LNCaP clone FGC (cell line): ENCODE measurements around the gene IL19.

Experiments
- DNase-seq: peaks from one replicate; pipeline ENCODE4 v3.0.0-alpha.2; 2011; ENCODE audit warnings: low read depth
- H3K4me3 ChIP-seq: 2 replicates; pipeline ENCODE4 v1.5.1; 2011; ENCODE audit warnings: mild to moderate bottlenecking, low read depth, low read length, control low read depth
- TF ChIP-seq, protein P1 (sequence below): IDR thresholded peaks from 2 replicates; pipeline ENCODE4 v1.5.1; 2012; ENCODE audit warnings: mild to moderate bottlenecking; ENCODE audit not compliant: control insufficient read depth, insufficient read depth; ENCODE audit errors: extremely low read depth

Gene IL19, protein sequence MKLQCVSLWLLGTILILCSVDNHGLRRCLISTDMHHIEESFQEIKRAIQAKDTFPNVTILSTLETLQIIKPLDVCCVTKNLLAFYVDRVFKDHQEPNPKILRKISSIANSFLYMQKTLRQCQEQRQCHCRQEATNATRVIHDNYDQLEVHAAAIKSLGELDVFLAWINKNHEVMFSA

DNA sequence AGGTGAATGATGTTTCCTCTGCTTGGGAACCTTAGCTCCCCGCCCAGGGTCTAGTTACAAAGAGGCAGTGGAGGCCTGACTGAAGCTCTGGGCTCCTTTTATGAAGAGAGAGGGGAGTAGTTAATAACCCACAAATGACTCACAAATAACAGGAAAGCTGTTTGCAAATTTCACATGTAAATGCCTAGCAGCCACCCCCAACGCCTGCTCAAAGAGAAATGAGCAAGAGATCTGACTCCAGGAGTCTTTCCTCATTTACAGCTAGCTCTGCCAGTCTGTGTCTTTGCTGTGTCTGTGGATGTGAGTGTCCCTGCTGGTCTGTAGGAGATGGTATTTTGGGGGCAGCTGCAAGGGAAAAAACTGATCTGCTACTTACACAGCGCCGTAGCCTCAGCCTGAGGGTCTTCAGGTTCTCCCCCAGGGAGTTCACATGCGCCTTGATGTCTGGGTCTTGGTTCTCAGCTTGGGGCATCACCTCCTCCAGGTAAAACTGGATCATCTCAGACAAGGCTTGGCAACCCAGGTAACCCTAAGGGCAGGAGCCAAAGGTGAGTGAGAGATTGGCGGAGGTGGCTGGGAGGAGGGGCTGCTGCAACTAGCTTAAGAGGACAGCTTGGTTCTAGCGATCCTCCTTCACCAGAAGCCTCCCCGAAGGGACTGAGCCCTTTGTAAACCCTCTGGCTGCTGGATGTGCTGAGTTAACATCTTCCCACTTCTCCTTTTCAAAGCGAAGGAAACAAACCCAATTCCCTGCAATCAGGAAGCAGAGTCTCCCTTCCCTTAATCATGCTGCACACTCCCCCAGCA lies at the start of gene IL19:
Gene IL19, plus strand, starts transcription at position 243 of the 807 bp plus-strand sequence. CDS start 65,890 bp downstream, outside the sequence.
- TF ChIP-seq, protein P1, sequence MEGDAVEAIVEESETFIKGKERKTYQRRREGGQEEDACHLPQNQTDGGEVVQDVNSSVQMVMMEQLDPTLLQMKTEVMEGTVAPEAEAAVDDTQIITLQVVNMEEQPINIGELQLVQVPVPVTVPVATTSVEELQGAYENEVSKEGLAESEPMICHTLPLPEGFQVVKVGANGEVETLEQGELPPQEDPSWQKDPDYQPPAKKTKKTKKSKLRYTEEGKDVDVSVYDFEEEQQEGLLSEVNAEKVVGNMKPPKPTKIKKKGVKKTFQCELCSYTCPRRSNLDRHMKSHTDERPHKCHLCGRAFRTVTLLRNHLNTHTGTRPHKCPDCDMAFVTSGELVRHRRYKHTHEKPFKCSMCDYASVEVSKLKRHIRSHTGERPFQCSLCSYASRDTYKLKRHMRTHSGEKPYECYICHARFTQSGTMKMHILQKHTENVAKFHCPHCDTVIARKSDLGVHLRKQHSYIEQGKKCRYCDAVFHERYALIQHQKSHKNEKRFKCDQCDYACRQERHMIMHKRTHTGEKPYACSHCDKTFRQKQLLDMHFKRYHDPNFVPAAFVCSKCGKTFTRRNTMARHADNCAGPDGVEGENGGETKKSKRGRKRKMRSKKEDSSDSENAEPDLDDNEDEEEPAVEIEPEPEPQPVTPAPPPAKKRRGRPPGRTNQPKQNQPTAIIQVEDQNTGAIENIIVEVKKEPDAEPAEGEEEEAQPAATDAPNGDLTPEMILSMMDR, result no peak
- DNase-seq, result no peak
- no peak within 1 kb of the TSS for H3K4me3 ChIP-seq

DNA sequence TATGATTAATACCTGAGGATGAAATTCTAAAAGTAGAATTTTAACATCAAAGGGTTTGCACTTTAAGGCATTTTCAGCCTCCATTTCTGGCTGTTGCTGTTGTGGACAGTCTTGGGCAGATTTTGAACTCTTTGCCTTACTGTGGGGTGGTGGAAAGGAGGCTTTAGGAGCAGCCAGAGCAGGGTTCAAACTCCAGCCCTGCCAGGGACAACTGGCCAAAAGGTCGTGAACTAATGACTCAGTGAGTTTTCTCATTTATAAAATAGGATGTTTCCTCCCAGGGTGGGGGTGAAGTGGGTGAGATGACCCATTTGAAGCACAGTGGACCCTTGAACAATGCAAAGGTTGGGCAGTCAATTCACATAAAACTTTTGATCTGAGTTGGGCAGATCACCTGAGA lies 49.1 kb upstream of the IL19 start:
- no peak overlapping the region for H3K4me3 ChIP-seq
- DNase-seq, result no peak

DNA sequence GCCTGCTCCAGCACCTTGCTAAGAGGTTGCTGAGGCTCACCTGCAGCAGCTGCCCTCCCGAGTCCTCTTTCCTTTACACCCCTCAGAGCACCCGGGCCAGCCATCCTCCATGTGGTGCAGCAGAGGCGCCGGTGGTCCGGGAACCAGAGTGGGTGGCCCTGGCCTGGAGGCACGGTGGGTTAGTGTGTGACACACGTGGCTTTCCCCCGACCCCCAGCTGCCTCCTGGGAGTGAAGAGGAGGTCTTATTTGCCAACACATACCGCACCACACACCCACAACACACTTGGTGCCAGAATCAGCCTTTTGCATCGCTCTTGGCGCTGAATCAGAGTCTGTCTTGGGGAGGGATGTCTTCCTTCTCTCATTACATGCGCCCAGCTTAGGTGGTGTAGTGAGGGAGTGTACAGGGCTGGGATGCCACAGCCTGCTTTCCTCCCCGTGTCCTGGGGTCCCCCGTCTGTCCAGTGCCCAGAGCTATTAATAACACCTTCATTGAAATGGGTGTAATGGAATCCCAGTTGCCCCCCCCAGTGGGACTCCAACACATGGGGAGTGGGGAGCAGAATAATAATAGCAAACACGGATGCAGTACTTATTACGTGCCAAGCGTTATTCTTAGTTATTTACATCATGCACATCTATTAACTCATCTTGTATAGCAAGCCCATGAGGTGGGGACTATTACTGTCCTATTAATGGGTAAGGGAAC lies 47.7 kb upstream of the IL19 start:
- no peak overlapping the region for H3K4me3 ChIP-seq
- TF ChIP-seq, protein P1, result no peak
- no peak for DNase-seq

More for the DNA sequence above, 49.1 kb upstream of the IL19 start:
- TF ChIP-seq, protein P1, result no peak

DNA sequence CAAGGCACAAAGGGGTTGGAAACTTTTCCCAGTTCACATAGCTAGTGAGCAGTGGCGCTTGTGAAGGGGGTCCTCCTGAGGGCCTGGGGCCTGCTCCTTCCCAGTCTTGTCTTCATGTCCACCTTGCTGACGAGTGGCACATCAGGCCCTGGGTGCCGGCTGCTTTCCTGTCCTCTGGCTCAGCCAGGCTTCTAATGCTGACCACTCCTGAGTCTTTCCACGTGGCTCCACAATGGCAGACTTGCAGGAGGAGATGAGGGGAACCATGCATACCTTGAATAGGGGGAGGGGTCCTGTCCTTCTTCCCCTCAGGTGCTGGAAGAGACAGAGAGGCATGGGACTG lies 47.1 kb upstream of the IL19 start:
- DNase-seq, result no peak
- H3K4me3 ChIP-seq, result no peak overlapping the region
- TF ChIP-seq, protein P1, result no peak

DNA sequence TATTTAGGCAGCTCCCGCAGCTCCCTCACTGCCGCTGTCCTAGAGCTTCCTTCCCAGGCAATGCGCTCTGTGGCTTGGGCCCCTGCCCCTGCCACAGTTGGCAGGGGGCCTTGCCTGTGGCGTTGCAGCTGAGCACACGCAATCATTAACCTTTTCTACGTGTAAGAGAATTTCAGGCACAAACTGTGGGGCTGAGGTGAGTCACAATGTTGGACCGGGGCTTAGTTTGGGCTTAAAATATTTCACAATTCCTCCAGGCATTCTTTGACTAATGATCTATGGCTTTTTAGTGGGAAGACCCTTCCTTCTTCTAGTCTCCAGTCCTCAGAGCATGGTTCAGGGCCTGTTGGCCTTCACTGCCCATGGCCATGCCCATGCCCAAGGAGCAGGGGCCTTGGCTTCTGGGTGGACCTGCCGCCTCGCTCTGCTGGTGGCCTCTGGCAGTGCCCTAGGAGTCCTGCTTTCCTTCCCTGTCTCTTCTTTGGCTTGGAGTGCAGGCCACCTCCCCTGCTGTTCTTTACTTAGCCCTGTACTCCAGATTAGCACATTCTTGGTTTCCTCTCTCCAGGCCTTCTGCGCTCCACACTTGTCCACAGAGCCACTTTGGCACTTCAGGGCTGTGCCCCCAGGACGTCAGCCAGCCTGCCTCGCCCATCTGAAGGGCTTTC lies 46.6 kb upstream of the IL19 start:
- TF ChIP-seq, protein P1, result no peak
- DNase-seq, result no peak
- no peak overlapping the region for H3K4me3 ChIP-seq

DNA sequence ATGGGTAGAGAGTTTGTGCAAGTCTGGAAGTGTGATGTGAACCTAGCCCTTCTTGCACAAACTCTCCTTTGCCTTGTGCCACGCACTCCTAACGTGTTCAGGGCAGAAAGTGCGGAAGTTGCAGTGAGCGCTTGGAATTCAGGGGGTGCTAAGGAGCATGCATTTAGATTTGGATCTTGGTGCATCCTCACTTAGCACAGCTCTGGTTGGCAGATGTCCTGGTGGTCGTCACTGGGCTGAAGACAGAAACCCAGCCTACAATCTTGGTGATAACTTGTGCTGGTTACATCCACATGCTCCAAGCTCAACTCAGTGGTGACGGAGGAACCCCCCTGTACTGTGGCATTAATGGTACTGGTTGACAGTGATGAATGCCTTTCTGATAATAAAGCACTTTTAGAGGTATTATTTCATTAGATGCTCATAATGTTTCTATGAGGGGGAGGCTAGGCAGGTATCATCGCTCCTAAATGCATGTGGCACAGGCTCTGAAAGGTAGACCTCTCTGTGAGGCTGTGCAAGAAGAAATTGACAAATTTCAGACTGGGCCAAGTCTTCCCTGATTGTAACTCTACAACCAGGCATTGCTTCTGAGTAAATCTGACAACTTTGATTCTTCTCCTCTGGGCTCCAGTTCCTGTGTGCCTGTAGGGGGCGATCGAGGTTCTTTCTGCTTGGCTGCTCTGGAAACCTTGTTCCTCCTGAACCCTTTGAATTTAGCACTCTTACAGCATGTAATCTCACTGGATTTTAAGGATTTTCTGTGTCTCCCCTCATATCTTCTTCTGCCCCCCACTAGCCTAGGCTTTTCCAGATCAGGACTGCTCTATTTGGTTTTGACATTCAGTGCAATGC lies 45.2 kb upstream of the IL19 start:
- no peak overlapping the region for H3K4me3 ChIP-seq
- TF ChIP-seq, protein P1, result peak; percentile 55
- DNase-seq, result no peak
